ENCODE measurements around the gene CCDC68.
"Not testable (repeated sequence)": the region's sequence is repeated elsewhere in the genome, so short reads cannot be mapped to it uniquely, and the experiment has no call there.

CCDC68 gene

GRCh38 chr18:54958704-54959625 is at the start of gene CCDC68:
TSS of gene CCDC68 (minus strand) at chr18:54959461. CDS start at chr18:54942791, 16,670 bp downstream.
- DNase-seq (ENCODE audit: low spot score) = peak; percentile 52

- DNase-seq (ENCODE audit: low spot score) = no peak
These were observed 48.3 kb upstream of the CCDC68 start for GRCh38 chr18:55007602-55008001.

- no peak for DNase-seq (ENCODE audit: low spot score)
These were observed 44.4 kb upstream of the CCDC68 start for GRCh38 chr18:55003695-55004094.

- DNase-seq (ENCODE audit: low spot score) = no peak
These were observed 43.0 kb upstream of the CCDC68 start for GRCh38 chr18:55002261-55002660.

- DNase-seq (ENCODE audit: low spot score) = no peak
These were observed 42.2 kb upstream of the CCDC68 start for GRCh38 chr18:55001394-55002024.

- DNase-seq (ENCODE audit: low spot score) = no peak
These were observed 41.3 kb upstream of the CCDC68 start for GRCh38 chr18:55000529-55000928.

GRCh38 chr18:54999016-54999415 is 39.8 kb upstream of the CCDC68 start:
- no peak for DNase-seq (ENCODE audit: low spot score)

- no peak for DNase-seq (ENCODE audit: low spot score)
These were observed 36.3 kb upstream of the CCDC68 start for GRCh38 chr18:54995421-54996143.

- DNase-seq (ENCODE audit: low spot score) = no peak
These were observed 32.7 kb upstream of the CCDC68 start for GRCh38 chr18:54991981-54992380.

- DNase-seq (ENCODE audit: low spot score) = no peak
These were observed 25.6 kb upstream of the CCDC68 start for GRCh38 chr18:54984908-54985307.

- no peak for DNase-seq (ENCODE audit: low spot score)
These were observed 24.5 kb upstream of the CCDC68 start for GRCh38 chr18:54983791-54984190.

- peak; percentile 77 for DNase-seq (ENCODE audit: low spot score)
These were observed 23.9 kb upstream of the CCDC68 start for GRCh38 chr18:54983041-54983686.

- DNase-seq (ENCODE audit: low spot score) = no peak
These were observed 21.8 kb upstream of the CCDC68 start for GRCh38 chr18:54981076-54981475.

GRCh38 chr18:54975598-54975997 is 16.3 kb upstream of the CCDC68 start:
- no peak for DNase-seq (ENCODE audit: low spot score)

GRCh38 chr18:54973046-54973445 is 13.8 kb upstream of the CCDC68 start:
- no peak for DNase-seq (ENCODE audit: low spot score)

- no peak for DNase-seq (ENCODE audit: low spot score)
These were observed 9.5 kb upstream of the CCDC68 start for GRCh38 chr18:54968807-54969206.

- not testable (repeated sequence) for DNase-seq (ENCODE audit: low spot score)
These were observed 9.0 kb upstream of the CCDC68 start for GRCh38 chr18:54968237-54968636.

GRCh38 chr18:54967786-54968185 is 8.5 kb upstream of the CCDC68 start:
- no peak for DNase-seq (ENCODE audit: low spot score)

GRCh38 chr18:54964741-54965140 is 5.5 kb upstream of the CCDC68 start:
- no peak for DNase-seq (ENCODE audit: low spot score)

- DNase-seq (ENCODE audit: low spot score) = no peak
These were observed 3.8 kb upstream of the CCDC68 start for GRCh38 chr18:54962919-54963645.

GRCh38 chr18:54961868-54962267 is 2.6 kb upstream of the CCDC68 start:
- no peak for DNase-seq (ENCODE audit: low spot score)
